SU-DHL-6 (cell line): ENCODE measurements around the gene PDIA2.

Source experiments
- CTCF ChIP-seq: fragments of 200-600 bp; sonication (generic); IDR thresholded peaks from one replicate; pipeline ENCODE4 v1.5.1; 2017; ENCODE audit warnings: antibody characterized with exemption, mild to moderate bottlenecking, low read length, moderate library complexity; ENCODE audit not compliant: insufficient read depth, poor library complexity, severe bottlenecking
- EZH2phosphoT487 ChIP-seq: fragments of 200-600 bp; sonication (generic), shearing (Covaris generic); conservative IDR thresholded peaks from 2 replicates; pipeline ENCODE4 v1.6.1; 2018; ENCODE audit warnings: mild to moderate bottlenecking, antibody characterized with exemption, low read length, moderate library complexity, mixed read lengths

- TF ChIP-seq EZH2phosphoT487 (no peak), CTCF (no peak)
Observed at GRCh38 chr16:269061-269796, 13.7 kb upstream of the PDIA2 start.
